AG20443 (cell line): Measurements from ENCODE around the gene SLC25A44.

Experiments
- DNase-seq: peaks from one replicate; pipeline ENCODE4 v3.0.0; 2012; ENCODE audit warnings: low spot score, mixed read lengths

The SLC25A44 gene, protein sequence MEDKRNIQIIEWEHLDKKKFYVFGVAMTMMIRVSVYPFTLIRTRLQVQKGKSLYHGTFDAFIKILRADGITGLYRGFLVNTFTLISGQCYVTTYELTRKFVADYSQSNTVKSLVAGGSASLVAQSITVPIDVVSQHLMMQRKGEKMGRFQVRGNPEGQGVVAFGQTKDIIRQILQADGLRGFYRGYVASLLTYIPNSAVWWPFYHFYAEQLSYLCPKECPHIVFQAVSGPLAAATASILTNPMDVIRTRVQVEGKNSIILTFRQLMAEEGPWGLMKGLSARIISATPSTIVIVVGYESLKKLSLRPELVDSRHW

DNA sequence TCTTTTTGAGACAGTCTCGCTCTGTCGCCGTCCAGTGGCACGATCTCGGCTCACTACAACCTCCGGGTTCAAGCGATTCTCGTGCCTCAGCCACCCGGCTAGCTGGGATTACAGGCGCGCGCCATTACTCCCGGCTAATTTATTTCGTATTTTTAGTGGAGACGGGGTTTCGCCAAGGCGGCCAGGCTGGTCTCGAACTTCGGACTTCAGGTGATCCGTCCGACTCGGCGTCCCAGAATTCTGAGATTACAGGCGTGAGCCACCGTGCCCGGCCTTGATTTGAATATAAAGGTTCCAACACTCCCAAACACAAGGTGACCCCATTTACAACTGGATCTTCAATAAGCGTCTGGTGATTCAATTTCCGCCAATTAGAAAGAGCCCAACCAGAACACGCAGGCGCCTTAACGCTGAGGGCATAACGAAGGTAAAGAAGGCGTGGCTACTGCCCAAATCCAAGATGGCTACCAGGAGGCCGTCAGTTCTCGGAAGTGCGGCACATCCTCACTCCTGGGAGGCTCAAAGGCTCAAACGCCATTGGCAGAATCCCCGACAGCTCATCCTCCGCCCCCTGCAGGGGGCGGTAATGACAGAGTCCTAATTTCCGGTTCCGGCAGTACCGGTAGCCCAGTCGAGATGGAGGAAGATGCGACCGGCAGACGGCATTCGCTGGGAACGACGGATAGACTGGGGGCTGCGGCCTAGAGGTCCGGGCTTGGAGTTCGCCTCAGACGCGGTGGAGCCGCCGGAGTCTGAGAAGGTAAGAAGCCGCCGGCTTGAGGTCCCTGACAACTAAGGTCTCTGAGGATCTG lies at the start of gene SLC25A44:
Gene SLC25A44, plus strand, starts transcription at position 617 of the 812 bp plus-strand sequence. CDS start 5,744 bp downstream, outside the sequence.
- peak; percentile 98 for DNase-seq

DNA sequence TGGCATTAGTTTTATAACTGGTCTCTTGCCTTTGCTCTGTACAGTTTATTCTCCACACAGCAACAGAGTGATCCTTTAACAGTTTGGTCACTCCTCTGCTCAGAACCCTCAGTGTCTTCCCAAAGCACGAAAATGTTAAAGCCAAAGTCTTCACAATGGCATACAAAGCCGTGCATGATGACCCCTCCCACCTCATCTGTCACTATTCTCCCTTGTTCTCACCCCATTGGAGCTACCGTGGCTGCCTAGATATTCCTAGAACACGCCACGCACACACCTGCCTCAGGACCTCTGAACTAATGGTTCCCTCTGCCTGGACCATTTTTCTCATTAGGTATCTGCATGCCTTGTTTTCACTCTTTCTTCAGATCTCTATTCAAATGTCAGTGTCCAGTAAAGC lies 49.2 kb upstream of the SLC25A44 start:
- no peak for DNase-seq

DNA sequence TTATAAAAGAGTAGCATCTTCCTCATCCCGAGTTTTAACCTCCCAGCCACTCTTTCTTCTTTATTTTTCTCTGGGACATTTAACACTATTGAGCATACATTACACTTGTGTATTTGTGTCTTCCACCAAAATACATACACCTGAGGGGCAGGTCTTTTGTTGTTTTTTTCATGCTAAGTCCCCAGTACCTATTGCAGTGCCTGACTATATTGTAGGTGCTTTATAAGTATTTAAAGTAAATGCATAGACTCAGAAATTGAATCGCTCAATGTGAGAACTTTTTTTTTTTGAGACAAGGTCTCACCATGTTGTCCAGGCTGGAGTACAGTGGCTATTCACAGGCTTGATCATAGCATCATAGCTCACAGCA lies 48.3 kb upstream of the SLC25A44 start:
- DNase-seq: no peak

DNA sequence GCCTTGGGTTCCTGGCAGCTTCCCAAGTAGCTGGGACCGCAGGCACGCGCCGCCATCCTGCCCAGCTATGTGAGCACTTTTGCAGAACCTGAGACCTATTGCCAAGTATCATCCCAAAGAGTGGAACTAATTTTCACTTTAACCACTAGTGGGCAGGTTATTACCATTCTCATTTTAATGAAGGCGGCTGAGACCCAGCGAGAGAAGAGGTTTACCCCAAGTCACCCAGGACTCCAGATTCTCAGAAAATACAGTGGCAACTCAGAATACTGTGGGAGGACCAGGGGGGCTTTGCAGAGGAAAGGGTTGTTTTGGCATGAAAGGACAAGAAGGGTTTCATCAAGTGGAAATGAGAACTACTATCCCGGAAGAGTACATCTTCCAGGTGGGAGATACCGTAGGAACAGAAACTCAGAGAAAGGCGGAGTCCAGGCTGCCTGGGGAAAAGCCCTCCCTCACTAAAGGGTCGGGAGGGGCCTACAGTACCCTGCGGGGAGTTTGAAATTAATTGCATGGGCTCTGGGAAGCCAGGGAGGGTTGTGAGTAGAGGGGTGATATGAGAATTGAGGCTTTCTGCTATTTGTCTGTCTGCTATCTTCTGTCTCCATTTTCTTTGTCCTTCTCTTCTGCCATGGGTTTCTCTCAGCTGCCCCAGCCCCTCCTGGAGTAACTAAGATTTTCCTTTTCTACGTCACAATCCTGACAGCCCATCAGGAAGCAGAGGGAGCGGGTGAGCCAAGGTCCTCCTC lies 47.7 kb upstream of the SLC25A44 start:
- DNase-seq: peak; percentile 87

DNA sequence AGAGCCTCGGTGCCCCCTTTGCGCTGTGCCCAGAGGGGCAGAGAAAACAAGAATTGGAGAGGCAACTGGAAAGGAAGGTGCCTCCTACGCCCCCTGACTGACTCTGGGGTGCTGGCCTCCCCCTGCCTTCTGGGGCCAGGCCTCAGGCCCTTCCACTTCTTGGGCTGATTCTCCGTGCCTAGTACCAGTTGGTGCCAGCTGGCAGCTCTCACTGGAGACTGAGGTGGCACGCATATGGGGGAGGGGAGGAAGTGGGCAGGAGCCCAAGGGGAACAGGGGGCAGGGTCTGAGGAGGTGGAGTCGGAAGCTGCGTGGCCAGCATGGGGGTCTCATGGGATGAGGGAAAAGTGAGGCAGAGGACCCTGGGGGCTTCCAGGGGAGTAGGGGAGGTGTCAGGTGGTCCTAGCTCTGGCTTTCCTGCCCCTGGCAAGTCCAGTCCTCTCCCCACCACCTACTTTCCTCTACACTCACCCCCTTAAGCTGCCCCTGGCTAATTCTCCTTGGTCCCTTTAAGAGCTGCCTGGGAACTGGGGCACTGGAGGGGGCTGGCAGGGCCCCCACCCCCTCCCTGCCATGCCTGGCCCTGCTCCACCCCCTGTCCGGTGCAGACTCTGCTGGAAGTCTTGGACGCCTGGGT lies 47.0 kb upstream of the SLC25A44 start:
- DNase-seq: no peak

DNA sequence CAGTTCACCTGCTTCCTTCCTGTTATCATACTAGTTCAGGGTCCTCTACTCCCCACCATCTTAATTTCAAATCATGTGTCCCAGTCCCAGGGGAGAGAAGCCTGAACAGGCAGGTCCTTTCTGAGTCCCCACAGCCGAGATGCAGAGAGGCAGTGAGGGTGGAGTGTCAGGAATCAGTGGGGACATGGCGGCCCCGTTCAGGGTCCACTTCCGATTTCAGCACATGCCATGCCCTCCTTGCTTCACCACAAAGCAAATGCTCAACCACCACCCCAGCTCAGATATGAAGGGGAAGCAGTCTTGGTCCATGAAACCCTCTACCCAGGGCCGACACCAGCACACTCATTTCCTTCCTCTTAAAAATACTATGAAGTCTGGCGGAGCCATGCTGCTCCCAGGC lies 45.7 kb upstream of the SLC25A44 start:
- no peak for DNase-seq

DNA sequence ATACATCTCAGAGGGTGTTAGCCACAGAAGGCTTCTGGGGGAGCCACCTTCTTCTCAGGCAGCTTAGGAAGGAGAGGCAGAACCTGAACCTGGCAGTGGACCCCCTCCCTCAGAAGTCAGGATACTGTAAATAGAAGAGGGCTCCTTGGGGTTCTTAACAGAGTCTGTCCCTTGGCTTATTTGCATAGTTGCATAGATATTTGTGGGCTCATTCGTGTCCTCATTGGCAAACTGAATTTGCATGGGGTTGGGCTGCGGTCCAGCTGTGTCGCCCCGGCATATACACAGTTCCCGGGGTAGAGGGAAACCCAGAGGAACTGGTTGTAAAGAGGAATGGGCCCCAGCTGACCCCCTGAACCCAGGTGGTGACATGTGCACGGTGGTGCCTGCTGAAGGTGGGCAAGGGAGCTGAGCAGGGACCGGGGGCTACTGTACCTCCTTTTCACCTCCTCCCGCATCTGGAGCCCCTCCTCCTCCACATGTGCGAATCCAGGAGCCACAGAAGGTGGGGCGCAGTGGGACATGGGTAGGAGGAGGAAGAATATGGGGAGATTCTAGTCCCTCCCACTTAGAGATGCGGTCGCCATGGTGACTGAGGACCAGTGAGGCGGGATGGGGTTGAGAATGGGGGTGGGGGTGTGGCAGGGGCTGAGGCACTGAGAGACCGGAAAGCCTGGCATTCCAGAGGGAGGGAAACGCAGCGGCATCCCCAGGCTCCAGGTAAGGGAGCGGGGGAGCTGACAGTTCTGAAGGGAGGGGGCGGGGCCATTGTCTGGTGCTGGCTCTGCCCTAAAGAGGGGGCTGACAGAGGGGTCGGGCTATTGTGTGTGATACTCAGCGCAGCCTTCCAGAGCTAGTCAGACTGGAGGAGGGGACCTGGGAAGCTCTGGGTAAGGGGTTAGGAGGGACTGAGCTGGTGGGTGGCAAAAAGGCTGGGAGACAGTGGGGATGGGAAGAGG lies 44.3 kb upstream of the SLC25A44 start:
- no peak for DNase-seq

DNA sequence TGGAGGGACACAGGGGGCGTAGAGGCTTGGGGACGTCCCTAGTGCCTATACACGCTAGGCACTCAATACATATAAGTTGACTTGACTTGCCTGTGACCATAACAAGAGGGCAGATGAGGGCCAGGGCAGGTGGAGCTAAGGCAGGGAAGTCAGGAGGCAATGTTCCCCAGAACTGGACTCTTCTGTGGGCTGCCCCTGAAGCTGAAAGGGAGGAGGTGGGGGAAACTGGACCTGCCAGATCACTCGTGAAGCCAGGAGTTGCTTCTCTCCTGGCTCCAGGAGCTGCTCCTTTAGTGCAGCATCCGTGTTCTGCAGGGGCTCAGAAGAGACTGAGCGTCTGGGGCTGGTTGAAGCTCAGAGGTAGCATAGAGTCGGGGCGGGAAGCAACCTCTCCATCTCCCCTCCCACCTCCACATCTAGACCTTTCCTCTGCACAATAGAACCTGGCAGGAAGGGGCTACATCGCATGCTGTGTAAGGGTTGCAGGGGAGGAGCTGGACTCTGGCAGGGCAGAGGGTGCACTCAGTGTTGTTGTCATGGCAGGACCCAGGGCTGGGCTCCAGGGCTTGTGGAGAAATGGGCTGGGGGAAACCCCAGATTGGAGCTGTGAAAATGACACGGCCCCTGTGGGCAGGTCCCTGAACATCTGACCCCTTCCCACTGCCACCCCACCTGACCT lies 43.4 kb upstream of the SLC25A44 start:
- DNase-seq: no peak

DNA sequence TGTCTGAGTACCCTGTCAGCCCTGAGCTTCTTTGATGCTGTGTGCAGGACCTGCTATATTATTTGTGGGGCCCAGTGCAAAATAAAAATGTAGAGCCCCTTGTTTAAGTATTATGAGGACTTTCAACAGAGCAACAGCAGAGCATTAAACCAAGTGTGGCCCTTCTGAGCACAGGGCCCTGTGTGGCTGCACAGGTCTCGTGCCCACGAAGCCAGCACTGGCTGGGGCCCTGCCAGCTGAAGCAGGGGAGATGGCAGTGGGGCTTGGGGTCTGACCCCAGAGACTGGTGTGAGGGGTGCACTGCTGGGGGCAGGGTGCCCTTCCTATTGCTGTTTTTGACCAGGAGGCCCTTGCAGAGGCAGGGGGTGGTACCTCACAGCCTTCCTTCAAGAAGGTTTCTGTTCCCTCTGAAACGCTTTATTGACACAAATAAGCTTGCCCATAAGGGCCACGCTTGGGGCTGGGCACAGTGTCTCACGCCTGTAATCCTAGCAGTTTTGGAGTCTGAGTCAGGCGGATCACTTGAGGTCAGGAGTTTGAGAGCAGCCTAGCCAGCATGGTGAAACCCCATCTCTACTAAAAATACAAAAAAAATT lies 42.7 kb upstream of the SLC25A44 start:
- DNase-seq: peak; percentile 39

DNA sequence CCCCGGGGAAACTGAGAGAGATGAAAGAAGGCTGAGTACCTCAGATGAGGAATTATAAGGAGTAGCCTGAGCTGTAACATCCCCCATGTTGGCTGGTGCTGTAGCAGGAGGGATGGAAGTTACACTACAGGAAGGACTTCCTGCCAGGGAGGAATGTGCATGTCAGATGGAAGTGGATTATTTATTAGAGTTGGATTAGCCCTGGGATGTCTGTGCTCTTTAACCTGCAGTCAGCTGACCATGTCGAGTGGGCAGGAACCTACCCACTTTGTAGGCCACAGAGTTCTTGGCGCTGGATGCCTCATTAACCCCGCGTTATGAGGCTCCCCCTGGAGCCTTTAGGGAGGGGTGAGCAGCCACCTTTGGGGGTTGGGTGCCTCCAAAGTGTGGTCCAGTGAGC lies 41.3 kb upstream of the SLC25A44 start:
- no peak for DNase-seq

DNA sequence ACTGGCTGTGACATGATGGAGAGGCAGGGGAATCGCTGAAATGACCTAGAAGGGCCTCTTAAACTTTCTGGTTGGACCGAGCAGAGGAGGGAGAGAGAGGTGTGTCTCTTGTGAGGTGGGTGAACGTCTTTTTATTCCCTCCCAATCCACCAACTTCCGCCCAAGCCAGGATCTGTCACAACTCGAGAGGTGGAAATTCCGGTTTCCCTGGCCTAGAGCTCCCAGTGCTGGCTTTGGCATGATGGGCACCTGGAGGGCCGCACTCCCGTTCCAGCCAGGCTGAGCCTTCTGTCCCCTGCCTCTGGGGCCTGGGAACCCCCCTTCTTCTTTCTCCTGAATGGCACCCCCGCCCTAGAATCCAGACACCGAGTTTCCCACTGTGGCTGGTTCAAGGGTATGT lies 40.5 kb upstream of the SLC25A44 start, which contains the start of gene SEMA4A:
Gene SEMA4A, plus strand, starts transcription at position 224 of the 400 bp plus-strand sequence. CDS start 994 bp downstream, outside the sequence.
- no peak for DNase-seq

DNA sequence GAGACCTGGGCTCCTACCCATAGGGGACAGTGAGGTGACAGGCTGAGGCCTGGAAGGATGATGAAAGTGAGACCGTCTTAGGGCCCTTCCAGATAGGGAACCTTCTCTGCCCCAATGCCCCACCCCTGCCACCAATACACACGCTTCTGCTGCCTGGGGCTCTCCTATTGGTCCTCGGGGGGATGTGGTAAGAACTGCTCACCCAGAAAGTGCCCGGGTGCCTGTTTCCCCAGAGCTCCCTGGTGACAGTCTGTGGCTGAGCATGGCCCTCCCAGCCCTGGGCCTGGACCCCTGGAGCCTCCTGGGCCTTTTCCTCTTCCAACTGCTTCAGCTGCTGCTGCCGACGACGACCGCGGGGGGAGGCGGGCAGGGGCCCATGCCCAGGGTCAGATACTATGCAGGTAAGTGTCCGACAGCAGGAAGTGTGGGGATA lies 39.6 kb upstream of the SLC25A44 start:
- DNase-seq: no peak

DNA sequence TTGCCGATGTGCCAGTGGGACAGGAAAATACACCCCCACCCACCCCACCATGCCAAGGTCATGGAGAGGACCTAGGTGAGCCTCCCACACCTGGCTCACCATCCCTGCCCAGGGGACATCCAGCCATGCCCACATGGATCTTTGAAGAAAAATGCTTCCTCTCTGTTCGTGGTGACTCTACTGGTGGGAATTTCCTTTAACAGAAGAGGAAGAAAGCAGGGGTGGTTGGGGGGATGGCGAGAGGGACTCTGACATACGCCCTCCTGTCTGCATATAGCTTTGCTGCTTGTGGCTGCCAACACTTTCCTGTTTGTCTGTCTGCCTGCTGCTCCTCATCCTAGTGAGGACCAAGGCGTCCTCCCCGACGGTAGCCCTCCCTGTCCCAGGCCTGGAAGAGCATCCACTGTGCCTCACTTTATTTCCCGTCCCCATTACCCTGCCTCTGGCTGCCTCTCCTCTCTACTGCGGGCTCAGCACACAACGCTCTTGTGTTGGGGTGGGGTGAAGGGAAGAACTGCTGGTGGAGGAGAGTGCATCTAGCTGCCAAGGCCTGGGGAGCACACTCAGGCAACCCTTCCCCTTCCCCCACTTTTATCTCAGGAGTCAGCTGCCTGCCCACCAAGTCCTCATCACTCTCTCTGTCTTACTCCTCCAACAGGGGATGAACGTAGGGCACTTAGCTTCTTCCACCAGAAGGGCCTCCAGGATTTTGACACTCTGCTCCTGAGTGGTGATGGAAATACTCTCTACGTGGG lies 38.0 kb upstream of the SLC25A44 start:
- DNase-seq: no peak

DNA sequence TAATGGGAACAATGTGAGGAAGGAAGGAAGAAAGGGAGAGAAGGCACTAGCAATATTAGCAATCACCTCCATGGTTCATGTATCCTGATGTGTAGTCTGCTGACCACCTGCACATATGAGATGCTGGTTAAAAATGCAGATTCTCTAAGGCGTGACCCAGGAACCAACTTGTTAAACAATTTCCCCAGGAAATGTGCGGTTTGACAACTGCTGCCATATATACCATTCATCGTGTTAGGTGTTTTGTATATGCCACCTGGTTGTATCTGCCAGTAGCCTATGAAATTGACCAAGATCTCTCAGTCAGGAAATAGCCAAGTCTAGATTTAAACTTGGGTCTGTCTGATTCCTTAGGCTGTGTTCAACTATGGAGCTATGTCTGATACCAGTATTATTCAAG lies 36.4 kb upstream of the SLC25A44 start:
- DNase-seq: no peak

DNA sequence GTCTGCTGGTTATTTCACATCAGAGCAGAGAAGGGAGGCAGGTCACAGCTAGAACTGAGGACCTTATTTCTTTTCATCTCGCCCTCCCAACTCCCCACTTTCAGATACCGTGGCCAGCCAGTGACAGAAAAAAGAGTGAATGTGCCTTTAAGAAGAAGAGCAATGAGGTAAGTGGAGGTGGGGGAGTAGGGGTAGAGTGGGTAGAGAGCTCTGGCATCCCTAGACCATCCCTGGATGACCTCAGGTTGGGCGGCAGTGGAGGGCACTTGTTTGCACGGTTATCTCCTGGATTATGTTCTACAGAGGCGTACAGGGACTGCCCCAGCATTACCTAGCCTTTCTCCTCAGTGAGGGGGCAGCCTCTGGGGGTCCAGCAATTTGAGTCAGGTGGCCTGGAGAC lies 35.9 kb upstream of the SLC25A44 start:
- no peak for DNase-seq

DNA sequence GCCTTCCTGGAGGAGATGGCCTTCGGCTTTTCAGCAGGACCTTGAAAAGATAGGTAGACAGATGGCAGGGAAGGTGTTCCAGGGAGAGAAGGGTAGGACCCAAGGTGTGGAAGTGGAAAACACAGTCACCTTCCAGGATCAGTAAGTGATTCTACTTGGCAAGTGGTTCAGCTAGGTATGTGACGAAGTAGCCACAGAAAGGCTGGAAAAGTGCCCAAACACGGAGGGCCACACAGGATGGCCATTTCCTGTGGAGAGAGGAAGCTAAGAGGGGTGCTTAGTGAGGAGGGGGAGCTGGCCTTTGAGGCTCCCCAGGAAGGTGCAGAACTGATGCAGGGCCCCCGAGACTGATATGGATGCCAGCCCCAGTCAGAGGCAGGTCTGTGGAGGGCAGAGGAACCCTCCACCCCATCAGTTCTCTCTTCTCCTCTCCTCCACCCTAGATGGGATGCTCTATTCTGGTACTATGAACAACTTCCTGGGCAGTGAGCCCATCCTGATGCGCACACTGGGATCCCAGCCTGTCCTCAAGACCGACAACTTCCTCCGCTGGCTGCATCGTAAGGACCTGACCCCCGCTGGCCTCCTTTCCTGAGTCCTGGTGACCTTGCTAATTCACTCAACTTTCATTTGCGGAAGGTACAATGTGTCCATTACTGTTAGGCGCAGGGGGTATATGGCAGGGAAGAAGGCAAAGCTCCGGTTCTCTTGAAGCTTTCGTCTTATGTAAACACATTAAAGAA lies 33.7 kb upstream of the SLC25A44 start:
- no peak for DNase-seq

DNA sequence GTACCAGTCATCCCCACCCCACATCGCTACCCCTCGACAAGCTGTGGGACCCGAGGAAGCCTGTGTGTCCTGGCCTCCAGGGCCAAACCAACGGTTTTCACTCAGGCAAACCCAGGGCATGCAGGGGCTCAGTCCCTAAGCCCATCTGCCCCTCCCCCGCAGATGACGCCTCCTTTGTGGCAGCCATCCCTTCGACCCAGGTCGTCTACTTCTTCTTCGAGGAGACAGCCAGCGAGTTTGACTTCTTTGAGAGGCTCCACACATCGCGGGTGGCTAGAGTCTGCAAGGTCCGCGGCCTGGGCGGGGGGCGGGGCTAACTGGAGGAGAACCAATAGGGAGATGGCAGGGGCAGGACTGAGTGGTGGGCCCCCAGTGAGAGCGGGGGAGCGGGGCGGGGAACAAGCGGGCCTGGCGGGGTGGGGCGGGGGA lies 33.1 kb upstream of the SLC25A44 start:
- peak; percentile 91 for DNase-seq

DNA sequence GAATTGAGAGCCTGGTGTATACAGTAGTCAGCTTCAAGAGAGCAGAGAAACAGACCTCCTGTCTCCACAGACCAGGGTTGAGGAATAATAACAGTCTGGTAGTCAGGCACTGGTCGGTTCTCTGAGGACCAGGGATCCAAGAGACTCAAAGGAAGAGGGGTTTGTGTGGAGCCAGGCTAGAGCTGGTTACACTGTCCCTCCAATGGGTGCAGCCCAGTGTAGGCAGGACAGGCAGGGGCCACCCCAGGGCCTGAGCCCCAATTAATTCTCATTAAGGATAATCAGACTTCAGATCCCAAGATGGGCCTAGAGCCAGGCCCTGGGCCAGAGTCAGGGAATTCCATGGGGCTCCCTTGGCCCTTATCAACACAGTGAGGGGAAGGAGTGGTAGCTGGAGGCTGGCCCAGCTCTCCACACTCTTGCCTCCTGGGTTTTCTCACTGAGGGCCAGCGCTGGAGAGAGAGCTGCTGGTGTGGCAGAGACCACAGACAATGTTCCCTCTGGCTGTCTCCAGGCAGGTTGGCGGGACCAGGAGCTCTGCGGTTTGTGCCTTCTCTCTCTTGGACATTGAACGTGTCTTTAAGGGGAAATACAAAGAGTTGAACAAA lies 31.4 kb upstream of the SLC25A44 start:
- DNase-seq: no peak
